Endothelial cell of umbilical vein (primary cell): ENCODE data around the gene APOM. TPM values are rescaled to one million over a fixed set of nuclear protein-coding genes. Genes with fewer than 3 reads are reported as not detected.

Experiments used
- BruUV-seq: library from RNA; stranded (reverse); fragments of 400-500 nt; replicated peaks from 2 replicates; lab custom pipeline; 2021; lab: Mats Ljungman, UMichigan
- CTCF ChIA-PET: fragments of 300-600, 350-600 bp; sonication (Branson Sonifier 250); formaldehyde crosslinking; loops from one replicate; lab custom pipeline; 2021; ENCODE audit warnings: antibody characterized with exemption, inconsistent platforms; lab: Charles Lee
- POLR2A ChIA-PET: fragments of 300-600, 350-600 bp; sonication (Branson Sonifier 250); formaldehyde crosslinking; loops from one replicate; lab custom pipeline; 2021; ENCODE audit warnings: antibody characterized with exemption, inconsistent platforms; lab: Charles Lee
- DNase-seq: peaks from one replicate; pipeline ENCODE4 v3.0.0-alpha.2; 2011; ENCODE audit warnings: low read depth, low spot score
- FAIRE-seq: peaks from 2 replicates; lab custom pipeline; 2011; peaks lifted over from hg19 to GRCh38; lab: Jason Lieb, UNC
- H2AFZ ChIP-seq: 2 replicates; pipeline ENCODE4 v1.6.0; 2012; ENCODE audit warnings: low read depth, low read length, control low read depth, inconsistent platforms
- H3K27ac ChIP-seq: 2 replicates; pipeline ENCODE4 v1.5.1; 2011; ENCODE audit warnings: low read depth, mild to moderate bottlenecking, control low read depth, low read length, moderate library complexity; ENCODE audit not compliant: insufficient read depth
- H3K27me3 ChIP-seq, 2 experiments: 2 replicates each; pipeline versions ENCODE4 v1.6.0 to v1.6.1; 2011; ENCODE audit warnings: low read length in 2 of 2, mixed read lengths in 1 of 2; ENCODE audit not compliant: control insufficient read depth in 2 of 2, insufficient read depth in 2 of 2
- H3K36me3 ChIP-seq, 2 experiments: 2 replicates in 1 of 2; 3 replicates in 1 of 2; pipeline ENCODE4 v1.5.1; 2011; ENCODE audit warnings: low read length in 2 of 2, mild to moderate bottlenecking in 1 of 2, moderate library complexity in 1 of 2; ENCODE audit not compliant: control insufficient read depth in 2 of 2, insufficient read depth in 2 of 2; ENCODE audit errors: extremely low read depth in 1 of 2
- H3K4me1 ChIP-seq: 3 replicates; pipeline ENCODE4 v1.5.1; 2011; ENCODE audit warnings: mild to moderate bottlenecking, low read length; ENCODE audit not compliant: control insufficient read depth, insufficient read depth; ENCODE audit errors: extremely low read depth
- H3K4me2 ChIP-seq: 2 replicates; pipeline ENCODE4 v1.6.1; 2011; ENCODE audit warnings: low read length, control low read depth, mixed read lengths; ENCODE audit not compliant: insufficient read depth
- H3K4me3 ChIP-seq, 3 experiments: fragments of 200-600 bp in 1 of 3; sonication (generic), shearing (Covaris generic) in 1 of 3; replicated peaks in 1 of 3; 2 replicates each; pipeline ENCODE4 v1.5.1; 2011 to 2016; ENCODE audit warnings: control low read depth in 3 of 3, low read length in 3 of 3, mild to moderate bottlenecking in 2 of 3, inconsistent platforms in 1 of 3, low read depth in 1 of 3, moderate library complexity in 1 of 3; ENCODE audit not compliant: insufficient read depth in 1 of 3
- H3K79me2 ChIP-seq: 2 replicates; pipeline ENCODE4 v1.6.0; 2012; ENCODE audit warnings: low read length, inconsistent platforms; ENCODE audit not compliant: control insufficient read depth, insufficient read depth
- H3K9ac ChIP-seq: replicated peaks from 2 replicates; pipeline ENCODE3; 2011; ENCODE audit warnings: low read length, control low read depth; ENCODE audit not compliant: insufficient read depth; ENCODE audit errors: extremely low read depth
- H3K9me1 ChIP-seq: replicated peaks from 3 replicates; pipeline ENCODE4 v1.6.0; 2011; ENCODE audit warnings: mild to moderate bottlenecking, low read length; ENCODE audit not compliant: control insufficient read depth, insufficient read depth; ENCODE audit errors: extremely low read depth
- H3K9me3 ChIP-seq: replicated peaks from 2 replicates; pipeline ENCODE4 v1.5.1; 2012; ENCODE audit warnings: low read length, inconsistent platforms; ENCODE audit not compliant: control insufficient read depth, insufficient read depth
- H4K20me1 ChIP-seq: replicated peaks from 2 replicates; pipeline ENCODE3; 2011; ENCODE audit warnings: mild to moderate bottlenecking, low read length; ENCODE audit not compliant: control insufficient read depth, insufficient read depth; ENCODE audit errors: extremely low read depth
- EZH2 ChIP-seq: IDR thresholded peaks from 2 replicates; pipeline ENCODE4 v1.6.1; 2012; ENCODE audit warnings: borderline replicate concordance, low read depth, mild to moderate bottlenecking, moderate library complexity, low read length, inconsistent platforms; ENCODE audit not compliant: severe bottlenecking
- FOS ChIP-seq: IDR thresholded peaks from 2 replicates; pipeline ENCODE4 v1.6.1; 2011; ENCODE audit warnings: mild to moderate bottlenecking, low read length, moderate library complexity, borderline replicate concordance; ENCODE audit not compliant: insufficient read depth
- GATA2 ChIP-seq: IDR thresholded peaks from 2 replicates; pipeline ENCODE4 v1.7.0; 2011; ENCODE audit warnings: low read depth, mild to moderate bottlenecking, moderate library complexity, mixed read lengths, low read length; ENCODE audit not compliant: insufficient read length, insufficient read depth
- JUN ChIP-seq: IDR thresholded peaks from 2 replicates; pipeline ENCODE4 v1.6.1; 2011; ENCODE audit warnings: borderline replicate concordance, low read depth; ENCODE audit not compliant: insufficient read length, insufficient read depth
- MYC ChIP-seq: IDR thresholded peaks from one replicate; pipeline ENCODE4 v1.6.1; 2011; ENCODE audit warnings: mild to moderate bottlenecking, low read depth, low read length
- POLR2A ChIP-seq: IDR thresholded peaks from 2 replicates; pipeline ENCODE4 v1.6.1; 2012; ENCODE audit warnings: low read depth, mild to moderate bottlenecking, control low read depth, low read length
- POLR2AphosphoS5 ChIP-seq: IDR thresholded peaks from 2 replicates; pipeline ENCODE4 v1.6.1; 2012; ENCODE audit warnings: low read depth, mild to moderate bottlenecking, control low read depth, low read length, moderate library complexity; ENCODE audit not compliant: insufficient read depth
- dilution Hi-C: fragments of 300-500 bp; cut with MboI; formaldehyde crosslinking; loops from one replicate; pipeline ENCODE4 v1.15.0; 2019; ENCODE audit warnings: low sequenced_read_pairs; ENCODE audit not compliant: extremely low pct_ligation_motif_present
- intact Hi-C: fragments of 100-400 bp; cut with micrococcal nuclease; formaldehyde crosslinking; loops from one replicate; pipeline ENCODE4 v1.10.0; 2022
- polyA plus RNA-seq, 4 experiments: library from polyadenylated mRNA; depleted of rRNA in 3 of 4; stranded (reverse) in 3 of 4; unstranded in 1 of 4; fragments of >200 nt; gene quantifications; 2 replicates each; pipeline versions ENCODE4 v1.2.1 to v1.2.3, GENCODE V29; 2011 to 2012; ENCODE audit warnings: missing spikeins in 1 of 4
- total RNA-seq: library from RNA; stranded (reverse); gene quantifications from 2 replicates; pipeline ENCODE4 v1.2.3, GENCODE V29; 2021
- TF ChIP-seq, protein P1 (sequence below): IDR thresholded peaks from 2 replicates; pipeline ENCODE4 v1.6.1; 2011; ENCODE audit not compliant: insufficient read depth, insufficient read length
- TF ChIP-seq, protein P2 (sequence below), 2 donors: IDR thresholded peaks; 1 replicate in 1 of 2; 2 replicates in 1 of 2; pipeline ENCODE4 v1.5.1; 2011; ENCODE audit warnings: low read length in 2 of 2, mild to moderate bottlenecking in 2 of 2, moderate library complexity in 2 of 2, control low read depth in 1 of 2, inconsistent platforms in 1 of 2, low read depth in 1 of 2; ENCODE audit not compliant: insufficient read depth in 1 of 2; ENCODE audit errors: extremely low read depth in 1 of 2

APOM gene
- total and polyA plus RNA-seq, 2 donors (not counting 3 experiments of a cell fraction or from before 2014, with no cell fraction given): 2.5 TPM; not detected in 1

DNA sequence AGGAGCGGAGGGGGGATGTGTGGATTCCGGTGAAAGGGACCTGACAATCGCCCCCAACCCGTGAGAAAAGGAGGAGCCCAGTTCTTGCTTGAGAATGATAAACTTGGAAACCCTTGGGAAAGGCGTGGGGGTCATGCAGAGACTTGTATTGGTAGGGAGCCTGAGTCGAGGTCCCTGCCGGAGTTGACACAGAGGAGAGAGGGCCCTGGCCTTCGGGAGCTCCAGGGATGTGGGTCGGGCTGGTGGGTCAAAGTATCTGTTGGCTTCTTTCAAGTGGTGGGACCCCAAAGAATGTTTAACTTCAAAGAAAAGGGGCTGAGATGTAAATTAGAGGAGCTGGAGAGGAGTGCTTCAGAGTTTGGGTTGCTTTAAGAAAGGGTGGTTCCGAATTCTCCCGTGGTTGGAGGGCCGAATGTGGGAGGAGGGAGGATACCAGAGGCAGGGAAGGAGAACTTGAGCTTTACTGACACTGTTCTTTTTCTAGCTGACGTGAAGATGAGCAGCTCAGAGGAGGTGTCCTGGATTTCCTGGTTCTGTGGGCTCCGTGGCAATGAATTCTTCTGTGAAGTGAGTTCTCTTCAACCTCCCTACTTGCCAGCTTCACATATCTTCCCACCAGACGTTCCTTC, 10.8 kb downstream of the APOM start:
- Histone ChIP-seq H3K4me1 (peaks cover 24% of the 10 kb centered on the region), H3K4me3 (peak overlapping the region; percentile 70 to 94 (median 72)), H2AFZ (peak overlapping the region; percentile 60), H3K9ac (peak overlapping the region; percentile 68), H3K79me2 (peaks cover 32% of the 10 kb centered on the region), H3K27ac (peak overlapping the region; percentile 45), H3K9me3 (no peaks in the 10 kb centered on the region), H3K27me3 (no peaks in the 10 kb centered on the region), H3K4me2 (peak overlapping the region; percentile 81), H4K20me1 (no peaks in the 10 kb centered on the region), H3K9me1 (no peaks in the 10 kb centered on the region), H3K36me3 (peaks cover 25 to 31% of the 10 kb centered on the region in 2 experiments)
- ChIA-PET POLR2A (no interaction called here), CTCF (no interaction called here)
- dilution Hi-C loops (no loop called here), intact Hi-C loops (loop anchor here (2.0 to 10.0 kb wide), 3 partner anchors 14 to 528 kb away; partner anchors contain the start of genes GPSM3, LY6G5C and PBX2)
- FAIRE-seq (no peak), DNase-seq (no peak)
- no TSS peak for BruUV-seq
- TF ChIP-seq EZH2 (no peak), JUN (no peak), FOS (no peak), POLR2AphosphoS5 (no peak), GATA2 (no peak), MYC (no peak), POLR2A (no peak)
- TF ChIP-seq, protein P1, sequence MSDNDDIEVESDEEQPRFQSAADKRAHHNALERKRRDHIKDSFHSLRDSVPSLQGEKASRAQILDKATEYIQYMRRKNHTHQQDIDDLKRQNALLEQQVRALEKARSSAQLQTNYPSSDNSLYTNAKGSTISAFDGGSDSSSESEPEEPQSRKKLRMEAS: no peak
- TF ChIP-seq, protein P2, sequence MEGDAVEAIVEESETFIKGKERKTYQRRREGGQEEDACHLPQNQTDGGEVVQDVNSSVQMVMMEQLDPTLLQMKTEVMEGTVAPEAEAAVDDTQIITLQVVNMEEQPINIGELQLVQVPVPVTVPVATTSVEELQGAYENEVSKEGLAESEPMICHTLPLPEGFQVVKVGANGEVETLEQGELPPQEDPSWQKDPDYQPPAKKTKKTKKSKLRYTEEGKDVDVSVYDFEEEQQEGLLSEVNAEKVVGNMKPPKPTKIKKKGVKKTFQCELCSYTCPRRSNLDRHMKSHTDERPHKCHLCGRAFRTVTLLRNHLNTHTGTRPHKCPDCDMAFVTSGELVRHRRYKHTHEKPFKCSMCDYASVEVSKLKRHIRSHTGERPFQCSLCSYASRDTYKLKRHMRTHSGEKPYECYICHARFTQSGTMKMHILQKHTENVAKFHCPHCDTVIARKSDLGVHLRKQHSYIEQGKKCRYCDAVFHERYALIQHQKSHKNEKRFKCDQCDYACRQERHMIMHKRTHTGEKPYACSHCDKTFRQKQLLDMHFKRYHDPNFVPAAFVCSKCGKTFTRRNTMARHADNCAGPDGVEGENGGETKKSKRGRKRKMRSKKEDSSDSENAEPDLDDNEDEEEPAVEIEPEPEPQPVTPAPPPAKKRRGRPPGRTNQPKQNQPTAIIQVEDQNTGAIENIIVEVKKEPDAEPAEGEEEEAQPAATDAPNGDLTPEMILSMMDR (IDR thresholded peaks at IDR 0.05; ENCODE audit: extremely low read depth in 1 of 2, insufficient read depth in 1 of 2, low read depth in 1 of 2, low read length in 2 of 2): no peak
